HG03139 (cell line): ENCODE data around the gene FMOD.

Experiments used
- ATAC-seq: cut with Tn5 transposase; IDR thresholded peaks from one replicate; pipeline ENCODE4 v1.9.1; 2021; ENCODE audit not compliant: unreplicated experiment

FMOD gene

GRCh38 chr1:203351037-203351625 is at the start of gene FMOD:
Gene FMOD, minus strand, starts transcription at chr1:203351122. Its CDS starts 2,852 bp downstream, at chr1:203348270.
- ATAC-seq, result no peak

DNA sequence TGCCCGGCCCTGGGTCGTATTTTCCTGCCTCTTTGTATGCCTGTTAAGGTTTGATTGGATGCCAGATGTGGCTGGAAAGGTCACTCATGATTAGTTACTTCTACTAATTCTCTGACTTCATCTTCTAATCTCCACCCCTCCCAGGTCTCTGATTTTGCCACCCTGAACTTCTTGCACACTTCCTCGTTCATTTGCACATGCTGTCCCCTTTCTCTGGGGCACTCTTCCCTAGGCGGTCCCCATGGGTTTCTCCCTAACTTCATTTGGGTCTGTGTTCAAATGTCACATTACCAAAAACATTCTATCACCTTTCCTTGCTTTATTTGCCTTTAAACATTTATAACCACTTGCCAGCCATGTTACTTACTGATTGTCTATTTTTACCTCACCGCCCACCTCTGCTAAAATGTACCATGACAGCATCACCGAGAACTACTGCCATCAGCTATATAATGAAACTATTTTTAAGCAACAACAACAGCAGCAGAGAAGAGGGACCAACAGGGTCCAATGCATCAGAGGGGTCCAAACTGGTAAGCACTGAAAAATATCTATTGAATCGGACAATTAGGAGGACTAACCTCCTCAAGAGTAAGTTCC is 45.8 kb upstream of the FMOD start:
- ATAC-seq, result no peak

DNA sequence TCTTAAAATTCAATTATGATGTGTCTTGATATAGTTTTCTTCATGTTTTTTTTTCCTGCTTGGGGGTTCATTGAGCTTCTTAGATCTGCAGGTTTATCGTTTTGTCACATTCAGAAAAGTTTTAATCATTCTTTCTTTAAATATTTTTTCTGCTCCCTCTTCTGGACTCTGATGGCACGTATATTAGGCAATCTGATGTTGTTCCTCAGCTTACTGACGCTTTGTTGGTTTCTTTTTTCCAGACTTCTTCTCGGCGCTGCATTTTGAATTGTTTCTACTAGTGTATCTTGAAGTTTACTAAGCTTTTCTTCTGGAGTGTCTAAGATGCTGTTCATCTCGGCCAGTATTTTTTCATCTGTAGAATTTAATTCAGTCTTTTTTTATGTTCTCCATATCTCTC is 44.8 kb upstream of the FMOD start:
- no peak for ATAC-seq

DNA sequence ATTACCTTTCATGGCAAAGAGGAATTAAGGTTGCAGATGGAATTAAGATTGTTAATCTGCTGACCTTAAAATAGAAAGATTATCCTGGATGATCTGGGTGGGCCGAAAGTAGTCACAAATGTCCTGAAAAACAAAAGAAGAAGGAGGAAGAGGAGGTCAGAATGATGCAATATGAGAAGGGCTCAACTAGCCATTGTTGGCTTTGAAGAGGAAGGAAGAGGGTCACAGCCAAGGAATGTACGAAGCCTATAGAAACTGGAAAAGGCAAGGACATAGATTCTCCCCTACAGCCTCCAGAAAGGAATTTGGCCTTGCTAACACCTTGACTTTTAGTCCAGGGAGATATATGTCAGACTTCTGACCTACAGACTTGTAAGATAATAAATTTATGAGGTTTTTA is 39.4 kb upstream of the FMOD start:
- ATAC-seq, result no peak

- ATAC-seq, result no peak
Measured at GRCh38 chr1:203388683-203389082, 37.8 kb upstream of the FMOD start.

DNA sequence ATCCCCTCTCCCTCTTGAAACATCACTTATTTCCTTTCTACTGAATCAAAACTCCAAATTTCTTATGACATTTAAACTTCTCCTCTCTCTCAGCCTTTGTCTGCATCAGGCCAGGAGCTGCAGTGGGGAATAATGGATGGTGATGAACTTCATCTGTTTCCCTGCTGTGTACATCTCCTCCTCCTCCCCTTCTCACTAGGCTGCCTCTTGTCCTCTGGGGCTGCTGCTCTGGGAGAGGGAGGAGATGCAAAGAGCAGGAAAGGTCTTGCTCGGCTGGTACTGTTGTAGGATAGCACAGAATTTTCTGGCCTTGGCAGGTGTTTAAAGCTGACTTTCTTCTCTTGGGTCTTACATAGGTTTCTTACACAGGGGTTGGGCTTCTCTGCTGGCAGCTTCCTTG is 31.1 kb upstream of the FMOD start:
- no peak for ATAC-seq

DNA sequence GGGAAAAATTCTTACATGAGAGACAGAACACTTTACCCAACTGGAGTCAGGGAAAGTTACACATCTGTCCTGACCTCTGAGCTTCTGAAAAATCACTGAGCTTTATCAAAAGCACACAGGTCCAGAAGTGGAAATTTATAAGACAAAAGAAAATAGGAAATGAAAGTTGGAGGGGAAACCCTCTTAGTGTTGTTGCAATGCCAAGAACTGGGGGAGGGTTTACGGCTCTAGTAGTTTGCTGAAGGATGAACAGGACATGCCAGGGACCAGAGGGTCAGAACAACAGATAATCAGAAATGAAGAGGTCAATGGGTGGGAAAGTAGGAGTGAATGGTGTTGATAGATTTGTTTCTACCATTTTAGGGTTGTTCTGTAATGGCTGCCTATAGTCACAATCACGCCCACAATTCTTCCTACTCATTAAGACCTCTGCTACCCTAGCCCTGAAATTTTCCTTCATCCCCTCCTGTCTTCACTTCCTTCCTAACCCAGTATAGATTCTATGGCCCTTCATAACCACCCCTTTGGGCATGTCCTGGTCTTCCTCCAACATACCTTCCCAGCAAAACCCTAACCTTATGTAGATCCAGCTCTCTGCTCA is 30.3 kb upstream of the FMOD start:
- no peak for ATAC-seq

- ATAC-seq, result no peak
Measured at GRCh38 chr1:203380420-203381150, 29.7 kb upstream of the FMOD start.

DNA sequence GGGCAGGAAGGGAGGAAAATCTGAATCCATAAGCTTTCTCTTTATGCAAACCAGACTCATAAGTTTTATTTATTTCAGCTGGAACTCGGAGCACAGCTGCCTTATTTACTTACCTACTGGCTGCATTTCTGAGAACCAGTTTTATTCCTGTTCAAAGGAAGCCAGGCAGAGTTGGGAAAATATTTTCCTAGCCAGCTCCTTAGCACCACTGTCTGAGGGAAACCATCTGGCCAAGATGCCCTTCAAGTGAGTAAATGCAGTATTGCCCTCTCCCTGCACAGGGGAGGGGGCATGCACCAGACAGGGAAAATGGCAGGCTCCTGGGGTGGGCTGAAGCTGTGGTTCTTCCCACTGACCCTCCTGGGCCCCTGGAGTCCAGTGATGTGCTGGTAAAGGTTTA is 28.9 kb upstream of the FMOD start:
- ATAC-seq, result no peak

DNA sequence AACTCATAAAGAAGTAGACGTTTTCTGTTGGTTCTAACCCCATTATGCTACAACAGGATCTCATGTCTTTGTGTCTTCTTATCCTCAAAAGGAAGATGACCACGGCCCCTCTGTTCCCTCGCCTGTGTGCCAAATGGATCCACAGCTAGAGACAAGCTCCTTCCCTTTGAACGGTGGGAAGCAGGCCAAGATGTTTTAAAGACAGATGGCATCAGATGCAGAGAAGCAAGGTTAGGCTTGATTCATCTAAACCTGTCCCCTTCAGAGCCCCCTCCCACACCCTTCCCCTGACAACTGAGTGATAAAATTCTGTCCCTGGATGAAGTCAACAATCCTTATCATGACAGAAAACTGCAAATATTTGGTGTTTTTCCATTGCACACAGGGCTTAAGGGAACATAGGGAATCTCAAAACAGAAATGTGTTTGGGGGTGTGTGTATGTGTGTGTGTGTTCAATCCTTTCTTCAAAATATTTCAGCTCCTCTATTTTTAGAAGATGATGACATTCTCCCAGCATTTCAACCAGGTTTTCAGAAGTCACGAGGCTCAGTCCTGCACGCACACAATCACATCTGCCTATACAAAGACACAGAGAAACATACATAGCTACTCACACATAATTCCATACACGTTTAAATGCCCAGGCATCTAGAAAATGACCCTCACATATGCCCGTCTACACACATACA is 27.8 kb upstream of the FMOD start:
- no peak for ATAC-seq

GRCh38 chr1:203373991-203374390 is 23.1 kb upstream of the FMOD start:
- ATAC-seq, result no peak

DNA sequence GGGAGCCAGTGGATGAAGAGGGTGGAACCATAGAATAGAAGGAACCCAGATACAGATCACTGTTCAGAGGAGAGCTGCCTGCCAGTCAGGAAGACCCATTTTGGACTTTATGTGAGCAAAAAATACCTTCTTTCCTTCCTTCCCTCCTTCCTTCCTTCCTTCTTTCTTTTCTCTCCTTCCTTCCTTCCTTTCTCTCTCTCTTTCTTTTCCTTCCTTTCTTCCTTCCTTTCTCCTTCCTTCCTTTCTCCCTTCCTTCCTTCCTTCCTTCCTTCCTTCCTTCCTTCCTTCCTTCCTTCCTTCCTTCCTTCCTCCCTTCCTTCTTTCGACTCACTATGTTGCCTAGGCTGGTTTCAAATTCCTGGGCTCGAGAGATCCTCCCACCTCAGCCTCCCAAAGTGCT is 22.1 kb upstream of the FMOD start:
- ATAC-seq, result no peak

DNA sequence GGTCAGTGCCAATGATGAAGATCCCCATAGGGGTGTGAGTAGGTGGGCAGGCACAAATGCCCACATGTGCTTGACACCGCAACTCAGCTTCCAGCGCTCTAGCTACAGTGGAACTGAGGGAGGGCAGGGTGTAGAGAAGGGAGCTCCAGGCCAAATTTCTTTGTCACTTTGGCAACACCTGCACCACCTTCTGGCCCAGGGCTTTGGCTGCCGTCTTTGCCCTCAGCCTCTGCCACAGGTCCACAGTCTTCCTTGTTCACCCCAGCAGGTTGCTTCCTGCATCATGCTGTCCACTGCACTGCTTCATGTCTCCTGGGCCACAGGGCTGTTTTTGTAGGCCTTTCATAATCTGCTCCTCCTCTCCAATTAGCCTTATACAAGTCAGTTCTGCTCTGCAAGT is 20.4 kb upstream of the FMOD start:
- no peak for ATAC-seq

GRCh38 chr1:203369666-203370065 is 18.7 kb upstream of the FMOD start:
- ATAC-seq, result no peak

- no peak for ATAC-seq
Measured at GRCh38 chr1:203368624-203369451, 17.9 kb upstream of the FMOD start.

DNA sequence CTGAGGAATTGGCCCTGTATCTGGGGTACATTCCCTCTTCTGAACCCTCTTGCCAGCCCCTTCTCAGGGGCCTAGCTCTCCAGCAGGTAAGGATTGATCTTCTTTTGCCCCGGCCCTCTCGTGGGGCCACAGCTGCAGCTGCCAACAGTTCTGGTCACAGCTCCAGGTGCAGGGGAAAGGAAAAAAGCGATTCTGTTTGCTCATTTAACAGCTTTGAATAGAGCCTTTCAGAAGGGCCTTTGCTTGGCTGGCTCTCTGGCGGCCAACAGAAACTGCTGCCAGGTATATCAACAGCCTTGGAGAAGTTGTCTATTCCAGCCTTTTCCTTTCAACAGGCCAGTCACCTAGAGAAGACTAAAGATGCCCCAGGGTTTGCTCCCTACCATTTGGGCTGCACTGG is 16.1 kb upstream of the FMOD start:
- ATAC-seq, result no peak

DNA sequence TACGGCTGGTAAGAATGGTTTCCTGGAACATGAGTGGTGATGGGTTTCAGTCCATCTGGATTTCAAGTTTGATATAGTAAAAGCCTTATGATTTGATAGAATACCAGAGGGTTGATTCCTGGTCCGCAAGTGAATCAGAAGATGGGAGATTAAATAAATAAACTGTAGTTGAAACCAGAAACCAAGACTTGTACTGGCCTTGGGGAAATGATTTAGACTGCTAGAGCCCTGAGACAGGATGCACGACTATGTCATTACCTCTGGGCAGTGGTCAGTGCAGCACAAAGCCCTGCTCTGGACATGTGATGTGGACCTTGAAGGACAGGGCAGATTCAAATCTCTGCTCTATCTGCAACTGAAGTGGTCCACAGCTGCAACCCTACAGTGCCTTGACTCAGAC is 15.6 kb upstream of the FMOD start:
- ATAC-seq, result no peak

GRCh38 chr1:203364806-203365205 is 13.9 kb upstream of the FMOD start:
- no peak for ATAC-seq

DNA sequence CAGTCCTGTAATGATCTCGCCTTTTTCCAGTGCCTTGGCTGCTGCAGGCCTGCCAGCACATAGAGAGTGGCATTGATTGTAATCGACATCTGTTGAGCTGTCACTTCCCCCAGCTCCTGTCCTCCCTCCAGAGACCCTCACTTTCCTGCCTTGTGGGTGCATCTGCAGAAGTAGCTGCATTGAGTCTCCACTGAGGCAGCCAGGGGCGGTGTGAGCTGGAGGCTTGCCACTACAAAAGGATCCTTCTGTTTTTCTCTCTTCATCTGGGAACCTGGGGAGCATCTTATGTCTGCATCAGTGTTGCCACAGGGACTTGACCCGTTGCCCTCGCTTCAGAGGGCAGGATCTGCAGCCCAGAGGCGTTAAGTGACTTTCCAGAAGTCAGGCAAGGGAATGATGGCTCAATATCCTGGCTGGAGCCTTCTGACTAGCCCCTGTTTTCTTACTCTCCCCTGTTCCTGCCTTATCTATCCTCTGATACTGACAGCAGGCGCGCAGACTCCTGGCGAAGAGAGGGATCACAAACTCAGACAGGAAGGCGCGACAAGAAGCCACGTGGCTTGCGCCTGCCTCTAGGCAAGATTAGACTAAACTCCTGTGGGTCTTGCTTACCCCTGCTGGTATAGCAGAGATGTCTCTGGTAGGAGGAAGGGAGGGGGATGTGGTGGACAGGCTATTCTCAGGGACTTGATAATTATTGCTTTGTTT is 13.3 kb upstream of the FMOD start:
- no peak for ATAC-seq

- no peak for ATAC-seq
Measured at GRCh38 chr1:203362720-203363025, 11.8 kb upstream of the FMOD start.
